IMR-90 (cell line): ENCODE measurements around the gene LIPM.

Source experiments
- CTCF ChIP-seq: conservative IDR thresholded peaks from 2 replicates; pipeline ENCODE4 v1.5.1; 2012; ENCODE audit warnings: mild to moderate bottlenecking, low read depth, low read length, improper control_type of control experiment
- NFE2L2 ChIP-seq: fragments of 150-350 bp; IDR thresholded peaks from 2 replicates; pipeline ENCODE4 v1.6.1; 2016; ENCODE audit warnings: low read depth, mild to moderate bottlenecking, low read length
- POLR2A ChIP-seq: IDR thresholded peaks from 2 replicates; pipeline ENCODE4 v1.6.1; 2012; ENCODE audit warnings: mild to moderate bottlenecking, low read depth, low read length
- RAD21 ChIP-seq: IDR thresholded peaks from 2 replicates; pipeline ENCODE4 v1.6.1; 2012; ENCODE audit warnings: low read length, improper control_type of control experiment
- RCOR1 ChIP-seq: IDR thresholded peaks from 2 replicates; pipeline ENCODE4 v1.6.1; 2012; ENCODE audit warnings: mild to moderate bottlenecking, low read length, improper control_type of control experiment; ENCODE audit not compliant: insufficient replicate concordance
- RFX5 ChIP-seq: IDR thresholded peaks from 2 replicates; pipeline ENCODE4 v1.8.0; 2012; ENCODE audit warnings: low read depth, mild to moderate bottlenecking, low read length, moderate library complexity
- SMC3 ChIP-seq: fragments of 150-350 bp; IDR thresholded peaks from 2 replicates; pipeline ENCODE4 v1.6.1; 2016; ENCODE audit warnings: low read depth, mild to moderate bottlenecking, antibody characterized with exemption, low read length, moderate library complexity

- TF ChIP-seq POLR2A = no peak
- no peak for TF ChIP-seq CTCF
- TF ChIP-seq RAD21 = no peak
- no peak for TF ChIP-seq NFE2L2
- no peak for TF ChIP-seq RFX5
- TF ChIP-seq SMC3 = no peak
- no peak for TF ChIP-seq RCOR1
Observed at GRCh38 chr10:88809621-88810020, 7.1 kb downstream of the LIPM start.
